Gastrocnemius medialis (tissue), 4 donors: ENCODE results near the gene ZNF197. TPM values are rescaled to one million over a fixed set of nuclear protein-coding genes. Genes with fewer than 3 reads are reported as not detected.
"Not testable (repeated sequence)": the region's sequence is repeated elsewhere in the genome, so short reads cannot be mapped to it uniquely, and the experiment has no call there.

Source experiments
- ATAC-seq, 2 donors: fragments of 150-250 bp; one replicate each; pipeline ENCODE4 v1.9.1; 2016
- DNase-seq, 2 donors: peaks; one replicate each; pipeline ENCODE4 v3.0.0-alpha.2; 2019
- H3K27ac ChIP-seq, 4 donors: fragments of 200-600 bp; sonication (generic); 1 replicate in 1 of 4; 2 replicates in 3 of 4; pipeline ENCODE4 v1.5.1; 2016 to 2018; ENCODE audit warnings: mild to moderate bottlenecking in 2 of 4, moderate library complexity in 1 of 4
- H3K27me3 ChIP-seq, 3 donors: fragments of 200-600 bp; sonication (generic) in 2 of 3; 1 replicate in 1 of 3; 2 replicates in 2 of 3; pipeline versions ENCODE4 v1.5.1 to v1.6.0; 2016 to 2019; ENCODE audit warnings: mild to moderate bottlenecking in 1 of 3, moderate library complexity in 1 of 3
- H3K36me3 ChIP-seq, 2 donors: fragments of 200-600 bp; sonication (generic) in 1 of 2; one replicate each; pipeline ENCODE4 v1.5.1; 2017 to 2018
- H3K4me1 ChIP-seq, 2 donors: fragments of 200-600 bp; sonication (generic) in 1 of 2; one replicate each; pipeline ENCODE4 v1.5.1; 2016 to 2017; ENCODE audit warnings: mild to moderate bottlenecking in 2 of 2
- H3K4me3 ChIP-seq, 4 donors: fragments of 200-600 bp; sonication (generic) in 3 of 4; 1 replicate in 1 of 4; 2 replicates in 3 of 4; pipeline ENCODE4 v1.5.1; 2016 to 2019; ENCODE audit warnings: mild to moderate bottlenecking in 2 of 4
- H3K9me3 ChIP-seq, 3 donors: fragments of 200-600 bp; sonication (generic) in 2 of 3; 1 replicate in 1 of 3; 2 replicates in 2 of 3; pipeline ENCODE4 v1.5.1; 2016 to 2019
- CTCF ChIP-seq, 5 experiments: fragments of 450-650 bp in 3 of 5; fragments of 200-600 bp in 2 of 5; sonication (generic) in 2 of 5; IDR thresholded peaks in 4 of 5; conservative IDR thresholded peaks in 1 of 5; 1 replicate in 4 of 5; 2 replicates in 1 of 5; pipeline ENCODE4 v1.5.1; 2016 to 2019; ENCODE audit warnings: antibody characterized with exemption in 5 of 5, mild to moderate bottlenecking in 3 of 5, moderate library complexity in 3 of 5
- POLR2A ChIP-seq, 2 donors: fragments of 450-650 bp; IDR thresholded peaks; one replicate each; pipeline ENCODE4 v1.6.1; 2017; ENCODE audit warnings: antibody characterized with exemption in 2 of 2, mild to moderate bottlenecking in 2 of 2, moderate library complexity in 2 of 2
- in situ Hi-C, 4 donors: fragments of 200-750 bp; cut with MboI; loops; one replicate each; pipeline versions ENCODE4 v1.15.0 to v1.8.0; 2017; ENCODE audit warnings: low sequenced_read_pairs in 4 of 4
- intact Hi-C: fragments of 100-400 bp; cut with DNase I; formaldehyde crosslinking; loops from one replicate; pipeline ENCODE4 v1.15.1; 2023; ENCODE audit warnings: low total_unique reads
- total RNA-seq, 4 donors: library from RNA; depleted of rRNA; stranded (reverse); fragments of >200 nt; gene quantifications; one replicate each; pipeline versions ENCODE4 v1.1.0 to v1.2.3, GENCODE V29; 2016

The ZNF197 gene
- 10 to 100 TPM; 14.3 to 21.5 (median 19.6) TPM for total RNA-seq

DNA sequence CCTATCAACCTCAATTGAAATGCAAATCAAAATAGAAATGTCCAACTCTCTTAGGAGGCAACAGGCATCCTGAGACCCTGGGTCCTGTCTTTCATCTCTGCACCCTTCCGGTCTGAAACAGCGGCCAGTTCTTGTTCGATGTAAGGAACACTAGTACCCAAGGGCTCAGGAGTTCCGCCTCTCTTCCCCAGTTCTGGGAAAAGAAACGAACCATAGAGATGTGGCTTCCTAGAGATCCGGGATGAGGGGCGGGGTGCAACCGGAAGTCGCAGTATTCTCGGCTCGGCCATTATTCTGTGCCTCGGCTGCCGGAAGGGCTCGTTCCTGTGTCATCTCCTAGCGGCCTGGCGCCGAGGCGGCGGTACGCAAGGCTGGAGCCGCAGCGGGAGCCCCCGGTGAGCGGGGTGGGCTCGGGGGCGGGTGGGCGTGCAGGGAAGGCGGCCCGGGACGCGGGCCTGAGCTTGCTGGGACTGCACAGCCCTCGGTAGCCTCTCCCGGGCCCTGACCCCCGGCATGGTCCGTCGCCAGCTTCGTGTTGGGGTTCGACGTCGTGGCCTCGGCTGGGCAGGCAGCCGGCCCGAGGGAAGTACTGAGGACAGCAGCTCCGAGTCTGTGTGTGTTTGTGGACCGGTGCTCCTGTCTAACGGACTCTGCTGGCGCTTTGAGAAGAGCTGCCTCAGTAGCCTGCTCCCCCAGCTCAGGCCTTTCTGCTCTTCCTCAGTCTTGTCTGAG is at the start of gene ZNF197:
Gene ZNF197 (plus strand): TSS at position 288 of the 732 bp plus-strand sequence. CDS start 4,119 bp downstream, outside the sequence.
- H3K9me3 ChIP-seq: no peaks in the 10 kb centered on the region
- ATAC-seq (peak; percentile 98 to 99), DNase-seq (peak; percentile 77 to 84)
- in situ Hi-C loops: loop anchor here in 1 of 4 donors (10.0 kb wide), 1 partner anchor 300 kb away; no protein-coding TSS in a partner anchor
- TF ChIP-seq POLR2A (IDR thresholded peaks at IDR 0.05): peak in 1 of 2 donors; percentile 58
- peak in 1 of 5 experiments; percentile 40 for TF ChIP-seq CTCF (IDR thresholded peaks at IDR 0.05 in 4 of 5, conservative IDR thresholded peaks at IDR 0.05 in 1 of 5)
- H3K36me3 ChIP-seq: peaks cover 0 to 7% of the 10 kb centered on the region in 2 donors
- H3K27ac ChIP-seq: peak within 1 kb of the TSS; percentile 82 to 93 (median 92)
- peaks cover 11 to 30% of the 10 kb centered on the region in 2 donors for H3K4me1 ChIP-seq
- peak within 1 kb of the TSS; percentile 69 to 93 (median 81) for H3K4me3 ChIP-seq
- intact Hi-C loops: loop anchor here (1.0 to 5.0 kb wide), 6 partner anchors 23 to 303 kb away; partner anchors contain the start of genes KIAA1143, KIF15, TCAIM and ZNF35
- no peaks in the 10 kb centered on the region for H3K27me3 ChIP-seq

GRCh38 chr3:44576613-44577012 is 48.2 kb upstream of the ZNF197 start:
- no peaks in the 10 kb centered on the region for H3K27me3 ChIP-seq
- no peaks in the 10 kb centered on the region for H3K4me1 ChIP-seq
- DNase-seq (no peak), ATAC-seq (no peak)
- H3K9me3 ChIP-seq: no peaks in the 10 kb centered on the region
- in situ Hi-C loops: no loop called here
- no peak for TF ChIP-seq POLR2A (IDR thresholded peaks at IDR 0.05)
- TF ChIP-seq CTCF (IDR thresholded peaks at IDR 0.05 in 4 of 5, conservative IDR thresholded peaks at IDR 0.05 in 1 of 5): no peak
- no peak overlapping the region for H3K4me3 ChIP-seq
- H3K36me3 ChIP-seq: peaks cover under 1 to 5% of the 10 kb centered on the region in 2 donors
- H3K27ac ChIP-seq: no peak overlapping the region
- intact Hi-C loops: no loop called here

- intact Hi-C loops, DNase-seq, ATAC-seq, H3K36me3 ChIP-seq, H3K27me3 ChIP-seq, H3K4me3 ChIP-seq, H3K4me1 ChIP-seq, H3K9me3 ChIP-seq, in situ Hi-C loops, H3K27ac ChIP-seq: not testable (repeated sequence)
Measured at GRCh38 chr3:44577354-44577952, 47.4 kb upstream of the ZNF197 start.

- in situ Hi-C loops: not testable (repeated sequence)
Measured at GRCh38 chr3:44578316-44578715, 46.5 kb upstream of the ZNF197 start.

GRCh38 chr3:44578924-44579515 is 45.8 kb upstream of the ZNF197 start:
- DNase-seq, H3K36me3 ChIP-seq, intact Hi-C loops, H3K4me3 ChIP-seq, H3K27ac ChIP-seq, H3K27me3 ChIP-seq, in situ Hi-C loops, ATAC-seq, H3K9me3 ChIP-seq, H3K4me1 ChIP-seq: not testable (repeated sequence)

More at GRCh38 chr3:44578316-44578715, 46.5 kb upstream of the ZNF197 start:
- H3K4me3 ChIP-seq, intact Hi-C loops, DNase-seq, H3K9me3 ChIP-seq, H3K36me3 ChIP-seq, H3K4me1 ChIP-seq, H3K27ac ChIP-seq, ATAC-seq, H3K27me3 ChIP-seq: not testable (repeated sequence)

DNA sequence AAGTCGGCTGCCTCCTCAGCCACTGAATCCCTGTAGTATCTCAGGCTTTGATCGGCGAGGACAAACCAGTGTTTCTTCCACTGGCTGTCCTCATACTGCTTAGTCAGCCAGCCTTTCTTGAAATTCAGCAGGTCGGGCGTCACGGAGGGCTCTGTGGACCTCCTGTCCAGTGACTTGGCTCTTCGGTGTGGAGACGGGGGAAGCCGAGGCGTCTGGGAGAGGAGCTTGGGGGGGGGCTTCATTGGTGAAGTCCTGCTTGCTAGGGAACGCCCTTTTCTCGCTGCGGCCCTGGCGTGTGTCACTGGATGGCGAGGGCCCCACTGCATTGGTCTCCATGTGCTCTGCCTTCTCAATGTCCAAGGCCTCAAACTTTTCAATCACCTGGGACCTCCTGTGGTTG is 45.1 kb upstream of the ZNF197 start:
- intact Hi-C loops, H3K27ac ChIP-seq, H3K36me3 ChIP-seq, DNase-seq, H3K4me3 ChIP-seq, ATAC-seq, in situ Hi-C loops, H3K27me3 ChIP-seq, H3K4me1 ChIP-seq, H3K9me3 ChIP-seq: not testable (repeated sequence)

DNA sequence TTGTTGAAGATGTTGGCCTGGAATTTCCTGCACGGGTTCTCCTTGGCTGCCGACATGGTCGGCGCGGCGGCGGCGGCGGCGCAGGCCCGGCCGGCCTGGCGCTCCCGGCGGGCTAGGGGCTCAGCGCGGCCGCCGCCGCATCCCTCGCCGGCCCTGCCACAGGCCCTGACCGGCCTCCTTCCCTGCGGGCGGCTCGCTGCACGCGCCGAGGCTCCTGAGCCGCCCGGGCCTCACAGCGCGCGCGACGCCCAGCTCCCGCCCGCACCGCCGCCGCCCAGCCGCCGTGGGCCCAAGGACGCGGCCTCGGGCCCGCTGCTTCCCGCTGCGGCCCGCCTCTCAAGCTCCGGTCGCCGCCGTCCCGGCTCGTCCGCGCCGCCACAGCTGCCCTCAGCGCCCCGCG is 43.9 kb upstream of the ZNF197 start:
- H3K4me3 ChIP-seq, H3K36me3 ChIP-seq, H3K9me3 ChIP-seq, H3K27me3 ChIP-seq, H3K27ac ChIP-seq, ATAC-seq, DNase-seq, H3K4me1 ChIP-seq, intact Hi-C loops, in situ Hi-C loops: not testable (repeated sequence)
